Transverse colon (tissue), 4 donors: ENCODE data around the gene MIP. TPM values are rescaled to one million over a fixed set of nuclear protein-coding genes. Genes with fewer than 3 reads are reported as not detected.

Experiments used
- DNase-seq: peaks from one replicate; pipeline ENCODE4 v3.0.0-alpha.2; 2019
- H3K27ac ChIP-seq, 4 donors: fragments of 200-600 bp; sonication (generic); 2 replicates each; pipeline ENCODE4 v1.5.1; 2016 to 2018; ENCODE audit warnings: inconsistent platforms in 4 of 4
- H3K27me3 ChIP-seq: fragments of 200-600 bp; sonication (generic); 2 replicates; pipeline ENCODE4 v1.5.1; 2017; ENCODE audit warnings: inconsistent platforms
- H3K36me3 ChIP-seq, 4 donors: fragments of 200-600 bp; sonication (generic); 2 replicates each; pipeline ENCODE4 v1.5.1; 2017 to 2019; ENCODE audit warnings: inconsistent platforms in 4 of 4
- H3K4me1 ChIP-seq, 4 donors: fragments of 200-600 bp; sonication (generic); 2 replicates each; pipeline ENCODE4 v1.5.1; 2017 to 2020; ENCODE audit warnings: inconsistent platforms in 4 of 4
- H3K4me3 ChIP-seq, 4 donors: fragments of 200-600 bp; sonication (generic); 1 replicate in 1 of 4; 2 replicates in 3 of 4; pipeline versions ENCODE4 v1.5.1 to v1.6.1; 2017 to 2019; ENCODE audit warnings: inconsistent platforms in 4 of 4
- H3K9me3 ChIP-seq, 2 donors: fragments of 200-600 bp; sonication (generic); 2 replicates each; pipeline ENCODE4 v1.5.1; 2017 to 2019; ENCODE audit warnings: inconsistent platforms in 2 of 2
- CTCF ChIP-seq, 5 experiments: fragments of 200-600 bp in 3 of 5; fragments of 450-650 bp in 2 of 5; sonication (generic) in 3 of 5; IDR thresholded peaks; 1 replicate in 2 of 5; 2 replicates in 3 of 5; pipeline ENCODE4 v1.5.1; 2016 to 2017; ENCODE audit warnings: antibody characterized with exemption in 5 of 5, inconsistent platforms in 3 of 5, mild to moderate bottlenecking in 2 of 5, moderate library complexity in 1 of 5
- EP300 ChIP-seq: sonication (generic); formaldehyde crosslinking; IDR thresholded peaks from one replicate; pipeline ENCODE4 v1.6.1; 2017; ENCODE audit warnings: antibody characterized with exemption, low read depth
- POLR2A ChIP-seq: fragments of 450-650 bp; IDR thresholded peaks from one replicate; pipeline ENCODE4 v1.6.1; 2016; ENCODE audit warnings: antibody characterized with exemption, mild to moderate bottlenecking, moderate library complexity
- POLR2AphosphoS5 ChIP-seq, 3 donors: sonication (generic); formaldehyde crosslinking; IDR thresholded peaks; one replicate each; pipeline ENCODE4 v1.6.1; 2016; ENCODE audit warnings: antibody characterized with exemption in 3 of 3
- WGBS, 2 donors: methylation state at CpG; one replicate each; pipeline ENCODE4 v1.1.5; 2018; ENCODE audit warnings: low coverage in 1 of 2; 5-methylcytosine and 5-hydroxymethylcytosine counted together
- in situ Hi-C, 4 donors: fragments of 200-750 bp; cut with MboI; loops; one replicate each; pipeline versions ENCODE4 v1.15.0 to v1.15.1; 2017; ENCODE audit warnings: low sequenced_read_pairs in 3 of 4, low pct_ligation_motif_present in 1 of 4, low pct_unique_long_range_greater_than_20kb in 1 of 4
- intact Hi-C: fragments of 100-400 bp; cut with DNase I; formaldehyde crosslinking; loops from one replicate; pipeline ENCODE4 v1.15.1; 2023; ENCODE audit warnings: low total_unique reads
- total RNA-seq, 4 donors: library from RNA; depleted of rRNA; stranded (reverse); fragments of >200 nt; gene quantifications; one replicate each; pipeline ENCODE4 v1.1.0, GENCODE V29; 2016

Gene MIP
- total RNA-seq, 4 donors from 2014 or later, result not detected

- intact Hi-C loops (no loop called here), in situ Hi-C loops (no loop called here)
- H3K27ac ChIP-seq, result no peak overlapping the region
- no peak for TF ChIP-seq POLR2AphosphoS5 (IDR thresholded peaks at IDR 0.05)
- no peak for TF ChIP-seq CTCF (IDR thresholded peaks at IDR 0.05)
- TF ChIP-seq EP300, result no peak
- no peak for TF ChIP-seq POLR2A
- H3K4me3 ChIP-seq, result no peak overlapping the region
- no peaks in the 10 kb centered on the region for H3K9me3 ChIP-seq
- WGBS, 2 donors, result 80 to 92% methylated on average over 1 to 6 of the region's 6 CpGs
- no peaks in the 10 kb centered on the region for H3K36me3 ChIP-seq
- H3K27me3 ChIP-seq, result no peaks in the 10 kb centered on the region
- no peak for DNase-seq
- H3K4me1 ChIP-seq, result no peaks in the 10 kb centered on the region
These were observed 19.6 kb downstream of the MIP start for GRCh38 chr12:56434828-56435227.

GRCh38 chr12:56431850-56432249 is 22.6 kb downstream of the MIP start:
- Histone ChIP-seq H3K36me3 (peaks cover 0 to 5% (median 0%) of the 10 kb centered on the region in 4 donors), H3K9me3 (no peaks in the 10 kb centered on the region), H3K27me3 (no peaks in the 10 kb centered on the region), H3K27ac (no peak overlapping the region), H3K4me1 (no peaks in the 10 kb centered on the region), H3K4me3 (no peak overlapping the region)
- WGBS, 2 donors, result 96 to 100% methylated on average over 3 of the region's 3 CpGs
- intact Hi-C loops, result no loop called here
- in situ Hi-C loops, result no loop called here
- DNase-seq, result no peak
- TF ChIP-seq EP300 (no peak), POLR2A (no peak), CTCF (IDR thresholded peaks at IDR 0.05) (no peak), POLR2AphosphoS5 (IDR thresholded peaks at IDR 0.05) (no peak)

GRCh38 chr12:56431288-56431687 is 23.2 kb downstream of the MIP start:
- H3K27me3 ChIP-seq, result no peaks in the 10 kb centered on the region
- no peak overlapping the region for H3K4me3 ChIP-seq
- no peak for DNase-seq
- in situ Hi-C loops, result no loop called here
- H3K36me3 ChIP-seq, result peaks cover 0 to 5% (median 0%) of the 10 kb centered on the region in 4 donors
- H3K9me3 ChIP-seq, result no peaks in the 10 kb centered on the region
- WGBS, 2 donors, result 97 to 100% methylated on average over 1 to 11 of the region's 11 CpGs
- TF ChIP-seq POLR2AphosphoS5 (IDR thresholded peaks at IDR 0.05) (no peak), CTCF (IDR thresholded peaks at IDR 0.05) (no peak), POLR2A (no peak), EP300 (no peak)
- no peaks in the 10 kb centered on the region for H3K4me1 ChIP-seq
- intact Hi-C loops, result no loop called here
- no peak overlapping the region for H3K27ac ChIP-seq

GRCh38 chr12:56425940-56426438 is 28.5 kb downstream of the MIP start:
- in situ Hi-C loops (no loop called here), intact Hi-C loops (no loop called here)
- 54 to 63% methylated on average over 3 of the region's 3 CpGs for WGBS, 2 donors
- no peaks in the 10 kb centered on the region for H3K27me3 ChIP-seq
- no peaks in the 10 kb centered on the region for H3K9me3 ChIP-seq
- DNase-seq, result no peak
- peaks cover 0 to 5% (median 0%) of the 10 kb centered on the region in 4 donors for H3K36me3 ChIP-seq
- TF ChIP-seq EP300 (no peak), POLR2A (no peak), CTCF (IDR thresholded peaks at IDR 0.05) (no peak), POLR2AphosphoS5 (IDR thresholded peaks at IDR 0.05) (no peak)
- no peak overlapping the region for H3K27ac ChIP-seq
- no peak overlapping the region for H3K4me3 ChIP-seq
- H3K4me1 ChIP-seq, result no peaks in the 10 kb centered on the region
